ENCODE data around the gene OR52N1.

Gene OR52N1

DNA sequence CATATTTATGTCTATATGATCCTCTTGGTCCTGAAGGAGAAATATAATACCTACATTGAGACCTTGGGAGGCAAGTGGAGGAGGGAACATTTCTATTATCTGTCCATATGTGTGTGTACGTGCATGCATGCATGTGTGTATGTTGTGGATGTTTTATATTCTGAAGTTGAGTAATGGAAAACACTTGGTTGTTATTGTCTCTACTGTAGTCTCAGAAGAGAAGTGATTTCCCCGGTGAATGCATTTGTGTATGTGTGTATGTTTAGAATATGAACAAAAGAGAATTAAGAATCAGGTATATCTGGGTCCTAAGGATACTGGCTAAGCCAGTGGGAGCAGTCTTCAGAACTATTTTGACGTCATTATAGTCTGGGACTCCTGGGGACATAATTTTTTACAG lies at the start of gene OR52N1:
TSS of gene OR52N1 (minus strand) at position 101 of the 400 bp plus-strand sequence. CDS start 2,449 bp downstream, outside the sequence.
- Histone ChIP-seq H3K36me3 (replicated peaks; ENCODE audit: insufficient read depth, low read length) (no peaks in the 10 kb centered on the region), H3K27me3 (replicated peaks; ENCODE audit: insufficient read depth, low read length) (no peaks in the 10 kb centered on the region), H3K79me2 (ENCODE audit: low read length) (no peaks in the 10 kb centered on the region), H3K4me1 (ENCODE audit: low read length) (no peaks in the 10 kb centered on the region), H3F3A (ENCODE audit: insufficient read depth, low read length) (no peaks in the 10 kb centered on the region), H3K9me3 (replicated peaks; ENCODE audit: insufficient read depth, low read length) (no peaks in the 10 kb centered on the region), H3K27ac (ENCODE audit: low read length) (no peak within 1 kb of the TSS), H3K9ac (ENCODE audit: low read length) (no peak within 1 kb of the TSS), H4K20me1 (ENCODE audit: insufficient read depth, low read length) (no peaks in the 10 kb centered on the region), H3K4me3 (ENCODE audit: low read length) (no peak within 1 kb of the TSS), H2AFZ (ENCODE audit: low read length) (no peak within 1 kb of the TSS), H3K4me2 (ENCODE audit: low read depth, low read length) (no peak within 1 kb of the TSS), H3K9me2 (replicated peaks; ENCODE audit: insufficient read depth, low read length) (no peaks in the 10 kb centered on the region)
- DNase-seq = no peak
- no peak for TF ChIP-seq EZH2phosphoT487 (IDR thresholded peaks at IDR 0.05; ENCODE audit: low read length)
- no peak for TF ChIP-seq EZH2 (optimal IDR thresholded peaks at IDR 0.05; ENCODE audit: low read depth, low read length)
- TF ChIP-seq, protein P1, sequence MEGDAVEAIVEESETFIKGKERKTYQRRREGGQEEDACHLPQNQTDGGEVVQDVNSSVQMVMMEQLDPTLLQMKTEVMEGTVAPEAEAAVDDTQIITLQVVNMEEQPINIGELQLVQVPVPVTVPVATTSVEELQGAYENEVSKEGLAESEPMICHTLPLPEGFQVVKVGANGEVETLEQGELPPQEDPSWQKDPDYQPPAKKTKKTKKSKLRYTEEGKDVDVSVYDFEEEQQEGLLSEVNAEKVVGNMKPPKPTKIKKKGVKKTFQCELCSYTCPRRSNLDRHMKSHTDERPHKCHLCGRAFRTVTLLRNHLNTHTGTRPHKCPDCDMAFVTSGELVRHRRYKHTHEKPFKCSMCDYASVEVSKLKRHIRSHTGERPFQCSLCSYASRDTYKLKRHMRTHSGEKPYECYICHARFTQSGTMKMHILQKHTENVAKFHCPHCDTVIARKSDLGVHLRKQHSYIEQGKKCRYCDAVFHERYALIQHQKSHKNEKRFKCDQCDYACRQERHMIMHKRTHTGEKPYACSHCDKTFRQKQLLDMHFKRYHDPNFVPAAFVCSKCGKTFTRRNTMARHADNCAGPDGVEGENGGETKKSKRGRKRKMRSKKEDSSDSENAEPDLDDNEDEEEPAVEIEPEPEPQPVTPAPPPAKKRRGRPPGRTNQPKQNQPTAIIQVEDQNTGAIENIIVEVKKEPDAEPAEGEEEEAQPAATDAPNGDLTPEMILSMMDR (IDR thresholded peaks at IDR 0.05; ENCODE audit: low read length) = no peak

DNA sequence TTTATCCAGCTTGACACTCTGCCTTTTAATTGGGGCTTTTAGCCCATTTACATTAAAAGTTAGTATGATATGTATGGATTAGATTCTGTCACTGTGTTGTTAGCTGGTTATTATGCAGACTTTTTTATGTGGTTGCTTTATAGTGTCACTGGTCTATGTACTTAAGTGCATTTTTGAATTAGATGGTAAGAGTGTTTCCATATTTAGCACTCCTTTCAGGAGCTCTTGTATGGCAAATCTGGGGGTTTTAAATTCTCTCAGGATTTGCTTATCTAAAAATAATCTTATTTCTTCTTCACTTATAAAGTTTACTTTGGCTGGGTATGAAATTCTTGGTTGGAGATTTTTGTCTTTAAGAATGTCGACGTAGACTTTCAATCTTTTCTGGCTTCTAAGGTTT lies 46.6 kb upstream of the OR52N1 start:
- Histone ChIP-seq H3K4me1 (ENCODE audit: low read length) (no peaks in the 10 kb centered on the region), H3K36me3 (replicated peaks; ENCODE audit: insufficient read depth, low read length) (no peaks in the 10 kb centered on the region), H3K27me3 (replicated peaks; ENCODE audit: insufficient read depth, low read length) (no peaks in the 10 kb centered on the region), H3K9me3 (replicated peaks; ENCODE audit: insufficient read depth, low read length) (no peaks in the 10 kb centered on the region), H3F3A (ENCODE audit: insufficient read depth, low read length) (no peaks in the 10 kb centered on the region), H3K9me2 (replicated peaks; ENCODE audit: insufficient read depth, low read length) (no peaks in the 10 kb centered on the region), H4K20me1 (ENCODE audit: insufficient read depth, low read length) (no peaks in the 10 kb centered on the region), H3K4me3 (ENCODE audit: low read length) (no peak overlapping the region), H3K4me2 (ENCODE audit: low read depth, low read length) (no peak overlapping the region), H3K27ac (ENCODE audit: low read length) (no peak overlapping the region), H3K9ac (ENCODE audit: low read length) (no peak overlapping the region), H3K79me2 (ENCODE audit: low read length) (no peaks in the 10 kb centered on the region), H2AFZ (ENCODE audit: low read length) (no peak overlapping the region)
- TF ChIP-seq EZH2phosphoT487 (IDR thresholded peaks at IDR 0.05; ENCODE audit: low read length) = no peak
- TF ChIP-seq, protein P1 (IDR thresholded peaks at IDR 0.05; ENCODE audit: low read length) = no peak
- TF ChIP-seq EZH2 (optimal IDR thresholded peaks at IDR 0.05; ENCODE audit: low read depth, low read length) = no peak
- no peak for DNase-seq

DNA sequence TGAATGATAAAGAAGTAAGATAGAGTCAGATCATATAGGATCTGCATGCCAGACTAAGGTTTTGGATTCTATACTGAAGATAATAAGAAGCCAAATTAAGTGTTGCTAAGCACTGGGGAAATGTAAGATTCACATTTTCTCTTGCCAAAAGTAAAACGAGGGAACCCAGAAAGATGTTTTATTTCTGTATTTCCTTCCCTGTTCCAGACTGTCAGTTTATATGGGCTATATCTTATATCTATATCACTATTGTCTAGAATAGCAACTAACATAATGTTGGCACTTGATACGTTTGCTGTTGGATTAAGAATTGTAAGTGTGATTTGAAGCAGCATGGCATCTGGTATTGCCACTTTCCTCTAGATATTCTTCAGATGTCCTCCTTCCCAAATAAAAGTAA lies 42.4 kb upstream of the OR52N1 start:
- H3F3A ChIP-seq (ENCODE audit: insufficient read depth, low read length) = no peaks in the 10 kb centered on the region
- TF ChIP-seq, protein P1 (IDR thresholded peaks at IDR 0.05; ENCODE audit: low read length) = no peak
- no peak for TF ChIP-seq EZH2 (optimal IDR thresholded peaks at IDR 0.05; ENCODE audit: low read depth, low read length)
- TF ChIP-seq EZH2phosphoT487 (IDR thresholded peaks at IDR 0.05; ENCODE audit: low read length) = no peak
- H3K27me3 ChIP-seq (replicated peaks; ENCODE audit: insufficient read depth, low read length) = no peaks in the 10 kb centered on the region
- no peaks in the 10 kb centered on the region for H3K36me3 ChIP-seq (replicated peaks; ENCODE audit: insufficient read depth, low read length)
- DNase-seq = no peak
- H3K4me1 ChIP-seq (ENCODE audit: low read length) = peaks cover 10% of the 10 kb centered on the region; the same call in 1 of the 2 replicates
- H3K9me3 ChIP-seq (replicated peaks; ENCODE audit: insufficient read depth, low read length) = no peaks in the 10 kb centered on the region
- H3K27ac ChIP-seq (ENCODE audit: low read length) = no peak overlapping the region
- no peak overlapping the region for H3K4me2 ChIP-seq (ENCODE audit: low read depth, low read length)
- no peaks in the 10 kb centered on the region for H3K9me2 ChIP-seq (replicated peaks; ENCODE audit: insufficient read depth, low read length)
- H2AFZ ChIP-seq (ENCODE audit: low read length) = no peak overlapping the region
- H3K9ac ChIP-seq (ENCODE audit: low read length) = no peak overlapping the region
- no peak overlapping the region for H3K4me3 ChIP-seq (ENCODE audit: low read length)
- no peaks in the 10 kb centered on the region for H3K79me2 ChIP-seq (ENCODE audit: low read length)
- no peaks in the 10 kb centered on the region for H4K20me1 ChIP-seq (ENCODE audit: insufficient read depth, low read length)
